GM12872 (cell line): Measurements from ENCODE around the gene ZNF518A.

Experiments
- CTCF ChIP-seq: IDR thresholded peaks from 3 replicates; pipeline ENCODE4 v1.5.1; 2011; ENCODE audit warnings: low read depth, mild to moderate bottlenecking, low read length, moderate library complexity; ENCODE audit not compliant: insufficient read depth

ZNF518A gene

DNA sequence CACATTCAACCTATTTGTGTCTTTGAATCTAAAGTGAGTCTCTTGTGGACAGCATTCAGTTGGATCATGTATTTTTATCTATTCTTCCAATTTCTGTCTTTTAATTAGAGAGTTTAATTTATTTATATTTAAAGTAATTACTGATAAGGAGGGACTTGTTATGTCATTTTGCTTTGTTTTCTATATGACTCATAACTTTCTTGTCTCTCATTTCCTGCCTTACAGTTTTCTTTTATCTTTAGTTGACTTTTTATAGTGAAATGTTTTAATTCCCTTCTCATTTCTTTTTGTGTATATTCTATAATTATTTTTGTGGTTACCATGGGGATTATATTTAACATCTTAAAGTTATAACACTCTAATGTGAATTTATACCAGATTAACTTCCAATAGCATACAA lies 7.3 kb upstream of the ZNF518A start:
- no peak for TF ChIP-seq CTCF

DNA sequence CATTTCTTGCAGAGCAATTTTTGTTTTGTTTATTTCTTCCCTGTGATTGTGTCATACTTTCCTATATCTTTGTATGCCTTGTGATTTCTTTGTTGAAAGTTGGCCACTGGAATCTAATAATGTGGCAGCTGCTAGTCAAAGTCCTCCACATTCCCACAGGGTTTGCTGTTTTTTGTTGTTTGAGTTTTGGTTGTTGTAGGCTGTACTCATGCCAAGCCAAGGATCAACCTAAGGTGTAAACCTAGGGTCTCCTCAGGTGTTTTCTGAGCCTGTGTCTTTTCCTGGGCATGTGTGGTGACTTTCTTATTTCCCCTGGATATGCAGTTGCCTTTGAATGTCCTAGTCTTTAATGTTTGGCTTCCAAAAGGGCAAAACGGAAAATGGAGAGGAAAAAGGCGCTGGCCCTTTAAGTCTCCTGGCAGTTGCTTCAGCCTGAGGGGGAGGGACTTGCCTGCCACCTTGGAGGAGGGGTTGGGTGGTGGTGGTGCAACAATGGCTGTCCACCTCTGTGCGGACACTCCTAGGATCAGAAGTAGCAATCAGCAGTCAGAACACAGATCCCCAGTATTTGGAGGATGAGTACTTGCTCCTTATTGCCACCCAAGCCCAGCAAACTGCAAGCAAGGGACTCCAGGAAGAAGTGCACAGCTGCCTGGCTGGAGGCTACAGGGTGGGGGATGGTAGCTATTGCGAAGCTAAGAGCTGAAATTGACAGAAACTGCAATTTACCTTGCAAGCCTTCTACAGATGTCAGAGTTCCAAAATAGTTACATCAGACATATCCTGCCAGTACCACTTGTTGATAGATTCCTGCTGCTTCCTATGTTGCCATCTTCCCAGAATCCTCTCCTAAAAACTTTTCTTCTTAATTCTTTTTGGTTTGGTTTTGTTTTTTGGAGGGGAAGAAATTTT lies 5.6 kb upstream of the ZNF518A start:
- no peak for TF ChIP-seq CTCF

DNA sequence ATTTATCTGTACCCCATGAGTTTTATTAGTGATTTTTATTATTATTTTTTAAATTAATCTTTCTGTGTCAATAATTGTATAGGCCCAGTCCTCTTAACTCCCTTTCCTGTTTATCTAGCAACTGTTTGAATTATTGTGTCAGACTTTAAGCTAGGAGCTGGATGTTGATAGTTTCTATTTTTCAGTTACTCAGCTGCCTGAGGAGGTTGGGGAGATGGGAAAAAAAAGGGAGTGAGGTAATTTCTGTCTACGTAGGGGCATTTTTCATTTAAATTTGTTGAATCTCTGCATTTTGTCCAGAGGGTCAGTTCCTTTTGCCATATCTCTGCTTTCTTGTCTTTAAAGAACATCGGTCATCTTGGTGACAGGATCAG lies 5.0 kb upstream of the ZNF518A start:
- no peak for TF ChIP-seq CTCF

DNA sequence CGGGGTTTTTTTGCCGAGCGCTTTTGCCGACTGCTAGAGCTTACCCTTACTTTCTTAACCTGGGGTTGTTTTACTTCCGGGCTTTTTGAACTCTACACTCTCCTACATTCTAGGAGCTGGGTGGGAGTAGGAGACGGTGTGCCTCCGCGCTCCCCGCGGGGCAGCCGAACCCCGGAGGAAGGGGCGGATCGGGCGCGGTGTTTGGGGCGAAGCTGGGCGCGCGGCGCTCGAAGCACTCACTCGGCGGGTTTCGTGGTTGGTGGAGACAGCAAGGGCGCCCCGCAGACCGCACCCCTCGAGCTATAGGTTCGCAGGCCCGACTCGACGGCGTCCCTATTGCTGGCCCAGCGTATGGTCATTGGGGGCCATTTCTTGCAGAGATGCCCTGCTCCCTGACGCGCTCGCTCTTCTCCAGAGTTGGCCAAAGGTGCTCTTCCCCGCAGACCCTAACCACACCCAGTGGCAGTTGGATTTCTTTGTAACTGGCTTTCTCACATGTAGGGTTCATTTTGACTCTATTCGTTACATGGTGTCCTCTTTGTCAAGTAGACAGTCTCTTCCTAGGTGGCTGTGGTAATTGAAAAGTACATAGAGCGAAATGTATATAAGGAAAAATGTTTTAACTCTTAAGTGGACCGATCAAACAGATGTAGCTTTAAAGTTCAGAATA lies 364 bp downstream of the ZNF518A start:
- TF ChIP-seq CTCF = 0 out of 3 replicates have a peak, but pooled peaks have one; percentile 15

DNA sequence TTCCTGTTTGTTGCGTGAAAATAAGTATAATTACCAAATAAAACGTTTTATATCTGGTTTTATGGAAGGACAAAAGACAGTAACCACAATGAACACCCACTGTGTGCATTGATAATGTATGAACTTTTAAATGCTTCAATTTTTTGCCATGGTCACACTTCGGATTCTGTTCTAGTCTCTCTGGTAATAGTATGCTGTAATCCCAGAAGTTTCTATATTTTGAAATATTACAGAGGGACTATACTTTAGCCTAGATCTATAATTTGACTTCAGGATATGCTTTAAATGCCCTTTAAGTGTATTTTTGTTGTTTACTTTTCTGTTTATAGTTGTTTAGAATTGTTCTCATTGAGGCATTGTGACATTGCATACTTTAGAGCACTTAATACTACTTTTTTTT lies 1.5 kb downstream of the ZNF518A start:
- no peak for TF ChIP-seq CTCF

GRCh38 chr10:96133135-96133534 lies 3.0 kb downstream of the ZNF518A start:
- no peak for TF ChIP-seq CTCF

DNA sequence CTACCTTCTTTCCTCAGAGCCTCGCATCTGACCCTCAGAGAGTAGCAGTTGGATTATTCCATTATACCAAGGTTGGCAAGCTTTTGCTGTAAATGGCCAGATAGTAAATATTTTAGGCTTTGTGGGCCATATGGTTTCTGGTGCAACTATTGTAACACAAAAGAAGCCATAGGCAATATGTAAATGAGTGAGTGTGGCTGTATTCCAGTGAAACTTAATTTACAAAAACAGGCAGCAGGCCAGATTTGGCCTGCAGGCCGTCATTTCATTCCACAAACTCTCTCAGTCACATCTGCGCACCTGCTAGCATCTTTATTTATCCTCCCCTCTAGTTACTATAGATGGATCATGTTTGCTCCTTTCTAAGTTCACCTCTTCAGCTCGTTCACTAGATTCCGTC lies 6.7 kb downstream of the ZNF518A start:
- TF ChIP-seq CTCF = no peak
